Loucy (cell line): ENCODE results near the gene DENND5B.

ENCODE experiments used
- H2AFZ ChIP-seq: fragments of 200-600 bp; sonication (generic); 2 replicates; pipeline ENCODE4 v1.6.0; 2016; ENCODE audit warnings: antibody characterized with exemption, mild to moderate bottlenecking, low read length, moderate library complexity
- H3F3A ChIP-seq: fragments of 200-600 bp; 2 replicates; pipeline ENCODE4 v1.6.0; 2016; ENCODE audit warnings: antibody characterized with exemption, low read depth, mild to moderate bottlenecking
- H3K27me3 ChIP-seq: fragments of 200-600 bp; sonication (generic); 2 replicates; pipeline ENCODE4 v1.6.1; 2014; ENCODE audit warnings: low read length, mild to moderate bottlenecking; ENCODE audit not compliant: insufficient read depth, poor library complexity, severe bottlenecking
- H3K36me3 ChIP-seq: fragments of 200-600 bp; sonication (generic); 2 replicates; pipeline ENCODE4 v1.6.1; 2016; ENCODE audit warnings: low read length; ENCODE audit not compliant: insufficient read depth
- H3K4me1 ChIP-seq: fragments of 200-600 bp; sonication (generic); 2 replicates; pipeline ENCODE4 v1.5.1; 2014; ENCODE audit warnings: low read length, mild to moderate bottlenecking; ENCODE audit not compliant: insufficient read depth, poor library complexity, severe bottlenecking
- H3K4me2 ChIP-seq: fragments of 200-600 bp; sonication (generic); 2 replicates; pipeline ENCODE4 v1.6.0; 2014; ENCODE audit warnings: antibody characterized with exemption, low read length, low read depth, mild to moderate bottlenecking; ENCODE audit not compliant: poor library complexity, severe bottlenecking
- H3K4me3 ChIP-seq: fragments of 200-600 bp; sonication (generic); 2 replicates; pipeline ENCODE4 v1.5.1; 2014; ENCODE audit warnings: low read length, mild to moderate bottlenecking, mixed read lengths; ENCODE audit not compliant: poor library complexity, severe bottlenecking
- H3K79me2 ChIP-seq: fragments of 200-600 bp; sonication (generic); 2 replicates; pipeline ENCODE4 v1.6.1; 2014; ENCODE audit warnings: low read length; ENCODE audit not compliant: insufficient read depth
- H3K9ac ChIP-seq: fragments of 200-600 bp; sonication (generic); 2 replicates; pipeline ENCODE4 v1.6.0; 2014; ENCODE audit warnings: mild to moderate bottlenecking, low read depth, low read length, moderate library complexity; ENCODE audit not compliant: poor library complexity, severe bottlenecking
- H3K9me2 ChIP-seq: fragments of 200-600 bp; sonication (generic); replicated peaks from 2 replicates; pipeline ENCODE4 v1.6.1; 2016; ENCODE audit warnings: low read depth, low read length, mixed read lengths
- H3K9me3 ChIP-seq: fragments of 200-600 bp; sonication (generic); 2 replicates; pipeline ENCODE4 v1.6.1; 2014; ENCODE audit warnings: mild to moderate bottlenecking, antibody characterized with exemption, low read length, low read depth; ENCODE audit not compliant: insufficient read depth
- H4K20me1 ChIP-seq: fragments of 200-600 bp; sonication (generic); 2 replicates; pipeline ENCODE4 v1.6.0; 2014; ENCODE audit warnings: antibody characterized with exemption, low read length, mild to moderate bottlenecking; ENCODE audit not compliant: insufficient read depth, poor library complexity, severe bottlenecking
- CTCF ChIP-seq: fragments of 200-600 bp; sonication (generic); conservative IDR thresholded peaks from 2 replicates; pipeline ENCODE4 v1.5.1; 2014; ENCODE audit warnings: mild to moderate bottlenecking, antibody characterized with exemption, low read length
- EZH2phosphoT487 ChIP-seq: fragments of 200-600 bp; IDR thresholded peaks from 2 replicates; pipeline ENCODE4 v1.6.1; 2018; ENCODE audit warnings: antibody characterized with exemption, mild to moderate bottlenecking, moderate library complexity, borderline replicate concordance

Gene DENND5B

GRCh38 chr12:31494455-31494854 is 96.5 kb downstream of the DENND5B start:
- no peak for TF ChIP-seq EZH2phosphoT487
- no peak for TF ChIP-seq CTCF
- H2AFZ ChIP-seq: no peak overlapping the region
- H3K4me2 ChIP-seq: no peak overlapping the region
- no peak overlapping the region for H3K9ac ChIP-seq
- H3K9me2 ChIP-seq: no peaks in the 10 kb centered on the region
- H3K4me3 ChIP-seq: no peak overlapping the region
- H3F3A ChIP-seq: no peaks in the 10 kb centered on the region
- H3K27me3 ChIP-seq: no peaks in the 10 kb centered on the region
- no peaks in the 10 kb centered on the region for H3K79me2 ChIP-seq
- H3K4me1 ChIP-seq: peaks cover 6% of the 10 kb centered on the region
- H4K20me1 ChIP-seq: no peaks in the 10 kb centered on the region
- peaks cover 7% of the 10 kb centered on the region; the same call in 1 of the 2 replicates for H3K36me3 ChIP-seq
- no peaks in the 10 kb centered on the region for H3K9me3 ChIP-seq

DNA sequence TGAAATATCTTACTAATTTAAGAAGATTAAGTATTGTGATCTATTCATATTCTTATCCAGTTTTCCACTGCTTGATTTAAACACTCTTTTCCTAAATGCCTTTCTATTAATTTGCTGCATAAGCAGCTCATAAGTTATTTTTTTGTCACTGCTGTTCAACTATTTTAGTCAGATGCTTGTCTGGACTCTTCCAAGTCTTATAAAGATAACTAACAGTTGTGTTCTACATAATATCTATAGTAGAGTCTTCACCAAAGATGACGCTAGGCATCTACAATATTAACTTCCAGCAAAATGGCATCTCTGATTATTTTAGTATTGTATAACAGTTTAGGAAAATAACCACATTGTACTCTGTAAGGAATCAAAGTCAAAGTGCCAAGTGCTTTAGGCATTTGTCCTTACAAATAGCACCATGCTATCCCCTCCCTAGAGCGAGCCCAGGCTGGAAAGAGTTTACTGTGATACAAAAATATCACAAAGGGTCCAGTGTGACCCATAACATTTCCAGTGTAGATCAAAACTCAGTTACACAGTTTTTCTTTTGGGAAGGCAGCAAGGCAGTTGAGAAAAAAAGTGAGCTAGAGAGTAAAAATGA is 98.2 kb downstream of the DENND5B start:
- Histone ChIP-seq H3K36me3 (peaks cover 7% of the 10 kb centered on the region; the same call in 1 of the 2 replicates), H2AFZ (no peak overlapping the region), H3K9me2 (no peaks in the 10 kb centered on the region), H3F3A (no peaks in the 10 kb centered on the region), H4K20me1 (no peaks in the 10 kb centered on the region), H3K4me1 (no peaks in the 10 kb centered on the region), H3K9me3 (no peaks in the 10 kb centered on the region), H3K27me3 (no peaks in the 10 kb centered on the region), H3K4me3 (no peak overlapping the region), H3K79me2 (no peaks in the 10 kb centered on the region), H3K9ac (no peak overlapping the region), H3K4me2 (no peak overlapping the region)
- TF ChIP-seq EZH2phosphoT487 (no peak), CTCF (no peak)

GRCh38 chr12:31491841-31492598 is 98.9 kb downstream of the DENND5B start:
- H3K9me2 ChIP-seq: no peaks in the 10 kb centered on the region
- no peak for TF ChIP-seq CTCF
- H4K20me1 ChIP-seq: no peaks in the 10 kb centered on the region
- H3K9ac ChIP-seq: no peak overlapping the region
- no peak overlapping the region for H2AFZ ChIP-seq
- peaks cover 7% of the 10 kb centered on the region; the same call in 1 of the 2 replicates for H3K36me3 ChIP-seq
- H3K27me3 ChIP-seq: no peaks in the 10 kb centered on the region
- H3K9me3 ChIP-seq: no peaks in the 10 kb centered on the region
- no peaks in the 10 kb centered on the region for H3K79me2 ChIP-seq
- no peak overlapping the region for H3K4me2 ChIP-seq
- no peak overlapping the region for H3K4me3 ChIP-seq
- H3K4me1 ChIP-seq: no peaks in the 10 kb centered on the region
- H3F3A ChIP-seq: no peaks in the 10 kb centered on the region
